ENCODE results near the gene PLGRKT.

Gene PLGRKT

GRCh38 chr9:5470816-5471215, 33.1 kb upstream of the PLGRKT start:
- H3K4me3 ChIP-seq (ENCODE audit: low read length, poor library complexity, severe bottlenecking), result no peak overlapping the region
- H3K9me2 ChIP-seq (replicated peaks; ENCODE audit: low read depth, low read length), result no peaks in the 10 kb centered on the region
- no peaks in the 10 kb centered on the region for H3K9me3 ChIP-seq (ENCODE audit: insufficient read depth, low read depth, low read length)
- no peaks in the 10 kb centered on the region for H3K36me3 ChIP-seq (ENCODE audit: insufficient read depth, low read length)
- TF ChIP-seq EZH2phosphoT487 (IDR thresholded peaks at IDR 0.05; ENCODE audit: borderline replicate concordance), result no peak
- no peak for TF ChIP-seq CTCF (conservative IDR thresholded peaks at IDR 0.05; ENCODE audit: low read length)
- H3K79me2 ChIP-seq (ENCODE audit: insufficient read depth, low read length), result no peaks in the 10 kb centered on the region
- H3F3A ChIP-seq (ENCODE audit: low read depth), result no peaks in the 10 kb centered on the region
- no peak overlapping the region for H2AFZ ChIP-seq (ENCODE audit: low read length)
- H3K4me2 ChIP-seq (ENCODE audit: low read depth, low read length, poor library complexity, severe bottlenecking), result no peak overlapping the region
- H3K9ac ChIP-seq (ENCODE audit: low read depth, low read length, poor library complexity, severe bottlenecking), result no peak overlapping the region
- no peaks in the 10 kb centered on the region for H3K4me1 ChIP-seq (ENCODE audit: insufficient read depth, low read length, poor library complexity, severe bottlenecking)
- no peaks in the 10 kb centered on the region for H4K20me1 ChIP-seq (ENCODE audit: insufficient read depth, low read length, poor library complexity, severe bottlenecking)
- no peaks in the 10 kb centered on the region for H3K27me3 ChIP-seq (ENCODE audit: insufficient read depth, low read length, poor library complexity, severe bottlenecking)

- no peaks in the 10 kb centered on the region for H3K9me2 ChIP-seq (replicated peaks; ENCODE audit: low read depth, low read length)
- no peaks in the 10 kb centered on the region for H3K9me3 ChIP-seq (ENCODE audit: insufficient read depth, low read depth, low read length)
- no peak overlapping the region for H2AFZ ChIP-seq (ENCODE audit: low read length)
- no peaks in the 10 kb centered on the region for H3F3A ChIP-seq (ENCODE audit: low read depth)
- no peak overlapping the region for H3K9ac ChIP-seq (ENCODE audit: low read depth, low read length, poor library complexity, severe bottlenecking)
- H3K4me3 ChIP-seq (ENCODE audit: low read length, poor library complexity, severe bottlenecking), result no peak overlapping the region
- no peaks in the 10 kb centered on the region for H3K27me3 ChIP-seq (ENCODE audit: insufficient read depth, low read length, poor library complexity, severe bottlenecking)
- no peaks in the 10 kb centered on the region for H3K36me3 ChIP-seq (ENCODE audit: insufficient read depth, low read length)
- TF ChIP-seq CTCF (conservative IDR thresholded peaks at IDR 0.05; ENCODE audit: low read length) (no peak), EZH2phosphoT487 (IDR thresholded peaks at IDR 0.05; ENCODE audit: borderline replicate concordance) (no peak)
- no peaks in the 10 kb centered on the region for H4K20me1 ChIP-seq (ENCODE audit: insufficient read depth, low read length, poor library complexity, severe bottlenecking)
- H3K4me1 ChIP-seq (ENCODE audit: insufficient read depth, low read length, poor library complexity, severe bottlenecking), result no peaks in the 10 kb centered on the region
- no peaks in the 10 kb centered on the region for H3K79me2 ChIP-seq (ENCODE audit: insufficient read depth, low read length)
- no peak overlapping the region for H3K4me2 ChIP-seq (ENCODE audit: low read depth, low read length, poor library complexity, severe bottlenecking)
Observed at GRCh38 chr9:5470122-5470521, 32.4 kb upstream of the PLGRKT start.

GRCh38 chr9:5468850-5469249, 31.1 kb upstream of the PLGRKT start:
- H4K20me1 ChIP-seq (ENCODE audit: insufficient read depth, low read length, poor library complexity, severe bottlenecking), result no peaks in the 10 kb centered on the region
- H3K4me1 ChIP-seq (ENCODE audit: insufficient read depth, low read length, poor library complexity, severe bottlenecking), result no peaks in the 10 kb centered on the region
- no peak overlapping the region for H2AFZ ChIP-seq (ENCODE audit: low read length)
- H3K27me3 ChIP-seq (ENCODE audit: insufficient read depth, low read length, poor library complexity, severe bottlenecking), result no peaks in the 10 kb centered on the region
- H3K9me2 ChIP-seq (replicated peaks; ENCODE audit: low read depth, low read length), result no peaks in the 10 kb centered on the region
- TF ChIP-seq CTCF (conservative IDR thresholded peaks at IDR 0.05; ENCODE audit: low read length) (no peak), EZH2phosphoT487 (IDR thresholded peaks at IDR 0.05; ENCODE audit: borderline replicate concordance) (no peak)
- H3K4me2 ChIP-seq (ENCODE audit: low read depth, low read length, poor library complexity, severe bottlenecking), result no peak overlapping the region
- no peaks in the 10 kb centered on the region for H3K9me3 ChIP-seq (ENCODE audit: insufficient read depth, low read depth, low read length)
- no peak overlapping the region for H3K4me3 ChIP-seq (ENCODE audit: low read length, poor library complexity, severe bottlenecking)
- H3K79me2 ChIP-seq (ENCODE audit: insufficient read depth, low read length), result no peaks in the 10 kb centered on the region
- no peak overlapping the region for H3K9ac ChIP-seq (ENCODE audit: low read depth, low read length, poor library complexity, severe bottlenecking)
- H3F3A ChIP-seq (ENCODE audit: low read depth), result no peaks in the 10 kb centered on the region
- H3K36me3 ChIP-seq (ENCODE audit: insufficient read depth, low read length), result no peaks in the 10 kb centered on the region
